ENCODE data around the gene ZDHHC14.

Gene ZDHHC14

DNA sequence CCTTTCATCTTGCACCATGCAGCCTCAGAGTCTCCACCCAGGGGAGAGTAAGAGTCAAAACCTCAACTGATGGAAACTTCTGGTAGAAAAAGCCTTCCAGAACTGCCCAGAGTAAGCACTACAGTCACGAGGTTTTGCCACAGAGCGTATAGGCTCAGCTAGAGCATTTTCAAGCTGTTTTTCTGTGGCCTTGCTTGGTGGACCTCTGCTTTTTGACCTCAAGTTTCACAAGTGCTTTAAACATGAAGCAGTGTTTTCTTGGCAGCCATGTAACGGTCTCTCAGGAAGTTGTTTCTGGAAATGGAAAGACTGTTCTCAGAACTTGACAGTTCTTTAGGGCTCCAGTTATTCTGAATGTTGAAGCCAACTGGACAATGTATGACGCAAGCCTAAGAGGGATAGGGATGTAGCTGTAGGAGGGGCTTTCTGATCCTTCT, 146.5 kb downstream of the ZDHHC14 start:
- TF ChIP-seq TCF4 (CRISPR knock-in tag; IDR thresholded peaks at IDR 0.05; ENCODE audit: borderline replicate concordance) (no peak), ESRRG (CRISPR knock-in tag; IDR thresholded peaks at IDR 0.05) (no peak), SNAI2 (CRISPR knock-in tag; IDR thresholded peaks at IDR 0.05) (no peak), ZNF8 (CRISPR knock-in tag; IDR thresholded peaks at IDR 0.05) (no peak), ZFP3 (CRISPR knock-in tag; IDR thresholded peaks at IDR 0.05) (no peak), CSDC2 (CRISPR knock-in tag; IDR thresholded peaks at IDR 0.05) (no peak), GLIS3 (CRISPR knock-in tag; IDR thresholded peaks at IDR 0.05) (no peak), PPARA (CRISPR knock-in tag; IDR thresholded peaks at IDR 0.05; ENCODE audit: borderline replicate concordance) (no peak), ZNF70 (CRISPR knock-in tag; IDR thresholded peaks at IDR 0.05) (no peak), ISL1 (CRISPR knock-in tag; IDR thresholded peaks at IDR 0.05) (no peak)
- TF ChIP-seq, protein P1, sequence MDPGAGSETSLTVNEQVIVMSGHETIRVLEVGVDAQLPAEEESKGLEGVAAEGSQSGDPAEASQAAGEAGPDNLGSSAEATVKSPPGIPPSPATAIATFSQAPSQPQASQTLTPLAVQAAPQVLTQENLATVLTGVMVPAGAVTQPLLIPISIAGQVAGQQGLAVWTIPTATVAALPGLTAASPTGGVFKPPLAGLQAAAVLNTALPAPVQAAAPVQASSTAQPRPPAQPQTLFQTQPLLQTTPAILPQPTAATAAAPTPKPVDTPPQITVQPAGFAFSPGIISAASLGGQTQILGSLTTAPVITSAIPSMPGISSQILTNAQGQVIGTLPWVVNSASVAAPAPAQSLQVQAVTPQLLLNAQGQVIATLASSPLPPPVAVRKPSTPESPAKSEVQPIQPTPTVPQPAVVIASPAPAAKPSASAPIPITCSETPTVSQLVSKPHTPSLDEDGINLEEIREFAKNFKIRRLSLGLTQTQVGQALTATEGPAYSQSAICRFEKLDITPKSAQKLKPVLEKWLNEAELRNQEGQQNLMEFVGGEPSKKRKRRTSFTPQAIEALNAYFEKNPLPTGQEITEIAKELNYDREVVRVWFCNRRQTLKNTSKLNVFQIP (CRISPR knock-in tag; IDR thresholded peaks at IDR 0.05; ENCODE audit: borderline replicate concordance, low read depth), result no peak
- no peak for ATAC-seq

DNA sequence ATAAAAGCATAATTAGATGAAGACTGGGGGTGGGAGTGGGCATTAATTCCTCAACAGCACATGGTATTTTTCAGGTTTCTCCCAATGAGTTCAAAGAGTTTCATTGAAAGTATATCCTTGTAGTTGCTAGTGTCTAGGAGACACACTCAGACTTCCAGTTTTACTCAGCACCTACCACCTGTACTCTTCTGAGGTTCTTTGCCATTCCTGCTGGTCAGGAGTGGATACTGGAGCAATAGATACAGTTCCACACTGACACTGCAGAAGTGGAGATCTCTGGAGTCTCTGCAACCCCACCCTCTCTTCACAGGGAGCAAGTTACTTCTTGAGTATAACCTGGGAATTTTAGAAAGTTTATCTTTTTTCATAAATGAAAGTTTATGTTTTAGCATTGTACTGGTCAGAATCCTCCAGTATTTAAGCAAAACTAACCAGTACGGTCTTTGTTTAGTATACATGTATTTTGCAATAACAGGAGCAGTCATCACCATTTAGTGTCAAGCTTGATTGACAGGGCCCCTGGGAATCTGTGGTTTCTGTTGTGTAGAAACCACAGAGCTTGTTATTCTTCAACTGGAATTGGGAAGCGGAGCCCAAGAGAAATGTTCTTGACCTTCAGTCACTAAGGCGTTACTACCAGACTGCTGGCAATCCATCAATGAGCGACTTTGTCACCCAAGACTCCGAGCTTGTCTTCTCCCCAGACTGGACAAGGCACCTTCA, 148.1 kb downstream of the ZDHHC14 start:
- no peak for ATAC-seq
- TF ChIP-seq ZFP30 (CRISPR knock-in tag; IDR thresholded peaks at IDR 0.05), result no peak
- no peak for TF ChIP-seq ZFP3 (CRISPR knock-in tag; IDR thresholded peaks at IDR 0.05)
- TF ChIP-seq ISL1 (CRISPR knock-in tag; IDR thresholded peaks at IDR 0.05), result no peak
- TF ChIP-seq ZNF565 (CRISPR knock-in tag; conservative IDR thresholded peaks at IDR 0.05; ENCODE audit: low read depth), result no peak
- no peak for TF ChIP-seq ZNF8 (CRISPR knock-in tag; IDR thresholded peaks at IDR 0.05)
- no peak for TF ChIP-seq ESRRG (CRISPR knock-in tag; IDR thresholded peaks at IDR 0.05)

DNA sequence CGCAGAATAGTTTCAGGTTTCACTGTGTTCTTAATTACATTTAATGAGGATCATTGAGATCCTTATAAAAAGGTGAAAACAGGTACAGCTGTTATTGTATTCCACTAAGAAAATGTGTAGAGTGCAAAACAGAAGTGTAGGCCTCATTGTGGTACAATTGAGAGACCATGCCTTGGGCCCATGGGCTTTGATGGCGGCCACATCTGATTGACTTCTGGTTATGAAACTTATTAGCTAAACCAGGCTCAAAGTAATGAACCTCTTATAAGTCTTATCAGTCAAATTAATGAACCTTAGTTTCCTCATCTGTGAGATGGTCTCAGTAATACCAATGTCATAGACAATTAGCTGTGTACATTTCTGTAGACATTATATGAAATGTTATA, 148.7 kb downstream of the ZDHHC14 start:
- TF ChIP-seq TCF4 (CRISPR knock-in tag; IDR thresholded peaks at IDR 0.05; ENCODE audit: borderline replicate concordance) (no peak), CSDC2 (CRISPR knock-in tag; IDR thresholded peaks at IDR 0.05) (no peak)
- TF ChIP-seq, protein P2, sequence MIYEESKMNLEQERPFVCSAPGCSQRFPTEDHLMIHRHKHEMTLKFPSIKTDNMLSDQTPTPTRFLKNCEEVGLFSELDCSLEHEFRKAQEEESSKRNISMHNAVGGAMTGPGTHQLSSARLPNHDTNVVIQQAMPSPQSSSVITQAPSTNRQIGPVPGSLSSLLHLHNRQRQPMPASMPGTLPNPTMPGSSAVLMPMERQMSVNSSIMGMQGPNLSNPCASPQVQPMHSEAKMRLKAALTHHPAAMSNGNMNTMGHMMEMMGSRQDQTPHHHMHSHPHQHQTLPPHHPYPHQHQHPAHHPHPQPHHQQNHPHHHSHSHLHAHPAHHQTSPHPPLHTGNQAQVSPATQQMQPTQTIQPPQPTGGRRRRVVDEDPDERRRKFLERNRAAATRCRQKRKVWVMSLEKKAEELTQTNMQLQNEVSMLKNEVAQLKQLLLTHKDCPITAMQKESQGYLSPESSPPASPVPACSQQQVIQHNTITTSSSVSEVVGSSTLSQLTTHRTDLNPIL (CRISPR knock-in tag; IDR thresholded peaks at IDR 0.05; ENCODE audit: low read depth), result no peak
- TF ChIP-seq, protein P3, sequence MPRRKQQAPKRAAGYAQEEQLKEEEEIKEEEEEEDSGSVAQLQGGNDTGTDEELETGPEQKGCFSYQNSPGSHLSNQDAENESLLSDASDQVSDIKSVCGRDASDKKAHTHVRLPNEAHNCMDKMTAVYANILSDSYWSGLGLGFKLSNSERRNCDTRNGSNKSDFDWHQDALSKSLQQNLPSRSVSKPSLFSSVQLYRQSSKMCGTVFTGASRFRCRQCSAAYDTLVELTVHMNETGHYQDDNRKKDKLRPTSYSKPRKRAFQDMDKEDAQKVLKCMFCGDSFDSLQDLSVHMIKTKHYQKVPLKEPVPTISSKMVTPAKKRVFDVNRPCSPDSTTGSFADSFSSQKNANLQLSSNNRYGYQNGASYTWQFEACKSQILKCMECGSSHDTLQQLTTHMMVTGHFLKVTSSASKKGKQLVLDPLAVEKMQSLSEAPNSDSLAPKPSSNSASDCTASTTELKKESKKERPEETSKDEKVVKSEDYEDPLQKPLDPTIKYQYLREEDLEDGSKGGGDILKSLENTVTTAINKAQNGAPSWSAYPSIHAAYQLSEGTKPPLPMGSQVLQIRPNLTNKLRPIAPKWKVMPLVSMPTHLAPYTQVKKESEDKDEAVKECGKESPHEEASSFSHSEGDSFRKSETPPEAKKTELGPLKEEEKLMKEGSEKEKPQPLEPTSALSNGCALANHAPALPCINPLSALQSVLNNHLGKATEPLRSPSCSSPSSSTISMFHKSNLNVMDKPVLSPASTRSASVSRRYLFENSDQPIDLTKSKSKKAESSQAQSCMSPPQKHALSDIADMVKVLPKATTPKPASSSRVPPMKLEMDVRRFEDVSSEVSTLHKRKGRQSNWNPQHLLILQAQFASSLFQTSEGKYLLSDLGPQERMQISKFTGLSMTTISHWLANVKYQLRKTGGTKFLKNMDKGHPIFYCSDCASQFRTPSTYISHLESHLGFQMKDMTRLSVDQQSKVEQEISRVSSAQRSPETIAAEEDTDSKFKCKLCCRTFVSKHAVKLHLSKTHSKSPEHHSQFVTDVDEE (CRISPR knock-in tag; IDR thresholded peaks at IDR 0.05), result no peak
- no peak for ATAC-seq

DNA sequence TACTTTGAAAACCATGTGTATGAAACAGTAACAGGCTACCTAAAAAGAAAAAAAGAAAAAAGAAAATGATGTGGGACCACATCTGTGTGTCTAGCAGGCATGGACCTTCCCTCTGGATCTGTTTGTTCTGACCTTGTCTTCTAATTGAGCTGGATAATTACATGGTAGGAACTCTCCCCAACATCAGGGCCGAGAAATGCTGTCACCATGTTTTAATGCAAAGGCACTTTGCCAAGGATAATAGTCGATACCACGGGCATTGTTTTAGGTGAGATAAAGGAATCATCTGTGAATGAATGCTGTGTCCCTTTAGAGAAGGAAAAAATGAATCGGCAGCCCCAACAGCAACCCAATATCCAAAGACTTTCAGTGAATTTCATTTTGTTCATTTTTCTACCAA, 149.1 kb downstream of the ZDHHC14 start:
- TF ChIP-seq RARB (CRISPR knock-in tag; IDR thresholded peaks at IDR 0.05), result no peak
- TF ChIP-seq TOX (CRISPR knock-in tag; IDR thresholded peaks at IDR 0.05; ENCODE audit: borderline replicate concordance), result no peak
- no peak for TF ChIP-seq ESRRG (CRISPR knock-in tag; IDR thresholded peaks at IDR 0.05)
- TF ChIP-seq, protein P4, sequence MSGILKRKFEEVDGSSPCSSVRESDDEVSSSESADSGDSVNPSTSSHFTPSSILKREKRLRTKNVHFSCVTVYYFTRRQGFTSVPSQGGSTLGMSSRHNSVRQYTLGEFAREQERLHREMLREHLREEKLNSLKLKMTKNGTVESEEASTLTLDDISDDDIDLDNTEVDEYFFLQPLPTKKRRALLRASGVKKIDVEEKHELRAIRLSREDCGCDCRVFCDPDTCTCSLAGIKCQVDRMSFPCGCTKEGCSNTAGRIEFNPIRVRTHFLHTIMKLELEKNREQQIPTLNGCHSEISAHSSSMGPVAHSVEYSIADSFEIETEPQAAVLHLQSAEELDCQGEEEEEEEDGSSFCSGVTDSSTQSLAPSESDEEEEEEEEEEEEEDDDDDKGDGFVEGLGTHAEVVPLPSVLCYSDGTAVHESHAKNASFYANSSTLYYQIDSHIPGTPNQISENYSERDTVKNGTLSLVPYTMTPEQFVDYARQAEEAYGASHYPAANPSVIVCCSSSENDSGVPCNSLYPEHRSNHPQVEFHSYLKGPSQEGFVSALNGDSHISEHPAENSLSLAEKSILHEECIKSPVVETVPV (CRISPR knock-in tag; IDR thresholded peaks at IDR 0.05), result no peak
- no peak for TF ChIP-seq ZNF8 (CRISPR knock-in tag; IDR thresholded peaks at IDR 0.05)
- no peak for TF ChIP-seq ZNF565 (CRISPR knock-in tag; conservative IDR thresholded peaks at IDR 0.05; ENCODE audit: low read depth)
- TF ChIP-seq ZFP30 (CRISPR knock-in tag; IDR thresholded peaks at IDR 0.05), result no peak
- TF ChIP-seq TCF4 (CRISPR knock-in tag; IDR thresholded peaks at IDR 0.05; ENCODE audit: borderline replicate concordance), result no peak
- TF ChIP-seq, protein P1 (CRISPR knock-in tag; IDR thresholded peaks at IDR 0.05; ENCODE audit: borderline replicate concordance, low read depth), result no peak
- no peak for TF ChIP-seq ZFP3 (CRISPR knock-in tag; IDR thresholded peaks at IDR 0.05)
- no peak for TF ChIP-seq ZC3H10 (CRISPR knock-in tag; IDR thresholded peaks at IDR 0.05)
- TF ChIP-seq ARNTL (CRISPR knock-in tag; IDR thresholded peaks at IDR 0.05; ENCODE audit: borderline replicate concordance, low read depth), result no peak
- TF ChIP-seq, protein P2 (CRISPR knock-in tag; IDR thresholded peaks at IDR 0.05; ENCODE audit: low read depth), result no peak
- TF ChIP-seq OSR1 (CRISPR knock-in tag; IDR thresholded peaks at IDR 0.05), result no peak
- no peak for TF ChIP-seq CSDC2 (CRISPR knock-in tag; IDR thresholded peaks at IDR 0.05)
- TF ChIP-seq, protein P5, sequence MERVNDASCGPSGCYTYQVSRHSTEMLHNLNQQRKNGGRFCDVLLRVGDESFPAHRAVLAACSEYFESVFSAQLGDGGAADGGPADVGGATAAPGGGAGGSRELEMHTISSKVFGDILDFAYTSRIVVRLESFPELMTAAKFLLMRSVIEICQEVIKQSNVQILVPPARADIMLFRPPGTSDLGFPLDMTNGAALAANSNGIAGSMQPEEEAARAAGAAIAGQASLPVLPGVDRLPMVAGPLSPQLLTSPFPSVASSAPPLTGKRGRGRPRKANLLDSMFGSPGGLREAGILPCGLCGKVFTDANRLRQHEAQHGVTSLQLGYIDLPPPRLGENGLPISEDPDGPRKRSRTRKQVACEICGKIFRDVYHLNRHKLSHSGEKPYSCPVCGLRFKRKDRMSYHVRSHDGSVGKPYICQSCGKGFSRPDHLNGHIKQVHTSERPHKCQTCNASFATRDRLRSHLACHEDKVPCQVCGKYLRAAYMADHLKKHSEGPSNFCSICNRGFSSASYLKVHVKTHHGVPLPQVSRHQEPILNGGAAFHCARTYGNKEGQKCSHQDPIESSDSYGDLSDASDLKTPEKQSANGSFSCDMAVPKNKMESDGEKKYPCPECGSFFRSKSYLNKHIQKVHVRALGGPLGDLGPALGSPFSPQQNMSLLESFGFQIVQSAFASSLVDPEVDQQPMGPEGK (CRISPR knock-in tag; IDR thresholded peaks at IDR 0.05; ENCODE audit: borderline replicate concordance), result no peak

More for the DNA sequence above, 149.1 kb downstream of the ZDHHC14 start:
- no peak for ATAC-seq

Measured in SK-N-SH treated with all-trans-retinoic acid at 6 μM for 48 hours (cell line).